IMR-90 (cell line): ENCODE data around the gene C21orf58. TPM values are rescaled to one million over a fixed set of nuclear protein-coding genes. Genes with fewer than 3 reads are reported as not detected.
A peak's percentile ranks its signal among the peaks of the same experiment; 100 is the strongest.

Experiments
- ATAC-seq: fragments of 200-7000 bp; cut with Tn5 transposase; 2 replicates; pipeline ENCODE4 v1.9.1; 2020; ENCODE audit warnings: low read depth, mild to moderate bottlenecking, moderate library complexity
- BruUV-seq: library from RNA; stranded (reverse); fragments of 400-500 nt; replicated peaks from 2 replicates; lab custom pipeline; 2021; lab: Mats Ljungman, UMichigan
- CTCF ChIA-PET: fragments of 300-600 bp; formaldehyde crosslinking; extraction: SDS; loops from one replicate; lab custom pipeline; 2021; ENCODE audit warnings: antibody characterized with exemption; lab: Yijun Ruan, JAX
- POLR2A ChIA-PET: fragments of 300-600 bp; sonication (Branson Sonifier 250); formaldehyde crosslinking; loops from one replicate; lab custom pipeline; 2022; ENCODE audit warnings: antibody characterized with exemption; ENCODE audit not compliant: unreplicated experiment; lab: Charles Lee
- DNase-seq: peaks from one replicate; pipeline ENCODE4 v3.0.0; 2013
- H2AFZ ChIP-seq: replicated peaks from 2 replicates; pipeline ENCODE3; 2013; ENCODE audit warnings: low read length, mild to moderate bottlenecking; ENCODE audit not compliant: poor library complexity
- H2AK5ac ChIP-seq: 2 replicates; pipeline ENCODE4 v1.6.1; 2013; ENCODE audit warnings: low read depth, low read length, inconsistent platforms
- H2AK9ac ChIP-seq: replicated peaks from 2 replicates; pipeline ENCODE3; 2013; ENCODE audit warnings: mild to moderate bottlenecking, low read depth, low read length, moderate library complexity; ENCODE audit not compliant: poor library complexity
- H2BK120ac ChIP-seq: 2 replicates; pipeline ENCODE4 v1.6.1; 2013; ENCODE audit warnings: low read depth, low read length, inconsistent platforms
- H2BK15ac ChIP-seq: 3 replicates; pipeline ENCODE4 v1.6.1; 2013; ENCODE audit warnings: low read depth, low read length, inconsistent platforms
- H2BK20ac ChIP-seq: 2 replicates; pipeline ENCODE4 v1.6.1; 2013; ENCODE audit warnings: low read depth, mild to moderate bottlenecking, inconsistent platforms, low read length, moderate library complexity
- H2BK5ac ChIP-seq: 2 replicates; pipeline ENCODE4 v1.6.1; 2013; ENCODE audit warnings: mild to moderate bottlenecking, low read depth, low read length, inconsistent platforms; ENCODE audit not compliant: poor library complexity, severe bottlenecking
- H3K14ac ChIP-seq: replicated peaks from 2 replicates; pipeline ENCODE4 v1.6.1; 2013; ENCODE audit warnings: low read depth, low read length, inconsistent platforms
- H3K18ac ChIP-seq: 2 replicates; pipeline ENCODE4 v1.6.1; 2013; ENCODE audit warnings: low read depth, low read length, control low read depth
- H3K23ac ChIP-seq: 2 replicates; pipeline ENCODE4 v1.6.1; 2013; ENCODE audit warnings: low read depth, low read length, inconsistent platforms
- H3K27ac ChIP-seq: 2 replicates; pipeline ENCODE4 v1.5.1; 2013; ENCODE audit warnings: mild to moderate bottlenecking, control low read depth, low read length; ENCODE audit not compliant: insufficient read depth
- H3K27me3 ChIP-seq: 2 replicates; pipeline ENCODE4 v1.6.1; 2013; ENCODE audit warnings: low read length; ENCODE audit not compliant: control insufficient read depth, insufficient read depth
- H3K36me3 ChIP-seq: 2 replicates; pipeline ENCODE4 v1.6.1; 2013; ENCODE audit warnings: low read length, mixed read lengths; ENCODE audit not compliant: control insufficient read depth, insufficient read depth
- H3K4ac ChIP-seq: 2 replicates; pipeline ENCODE4 v1.6.1; 2013; ENCODE audit warnings: low read depth, low read length, inconsistent platforms
- H3K4me1 ChIP-seq: 2 replicates; pipeline ENCODE4 v1.6.1; 2013; ENCODE audit warnings: low read length, mixed read lengths; ENCODE audit not compliant: control insufficient read depth, insufficient read depth
- H3K4me2 ChIP-seq: 2 replicates; pipeline ENCODE4 v1.6.1; 2013; ENCODE audit warnings: low read depth, mild to moderate bottlenecking, control low read depth, low read length, moderate library complexity
- H3K4me3 ChIP-seq: 2 replicates; pipeline ENCODE4 v1.5.1; 2013; ENCODE audit warnings: low read depth, mild to moderate bottlenecking, control low read depth, low read length, moderate library complexity; ENCODE audit not compliant: insufficient read depth
- H3K56ac ChIP-seq: 2 replicates; pipeline ENCODE4 v1.6.1; 2013; ENCODE audit warnings: low read length, inconsistent platforms; ENCODE audit not compliant: insufficient read depth; ENCODE audit errors: extremely low read depth
- H3K79me1 ChIP-seq, 2 experiments: 2 replicates each; pipeline ENCODE4 v1.6.1; 2013; ENCODE audit warnings: low read length in 2 of 2, inconsistent platforms in 1 of 2, low read depth in 1 of 2
- H3K9ac ChIP-seq: 2 replicates; pipeline ENCODE4 v1.6.1; 2013; ENCODE audit warnings: low read depth, low read length, control low read depth
- H3K9me1 ChIP-seq: 2 replicates; pipeline ENCODE4 v1.6.1; 2013; ENCODE audit warnings: low read length, inconsistent platforms; ENCODE audit not compliant: insufficient read depth
- H3K9me3 ChIP-seq: 2 replicates; pipeline ENCODE4 v1.6.1; 2013; ENCODE audit warnings: low read length; ENCODE audit not compliant: control insufficient read depth, insufficient read depth
- H4K20me1 ChIP-seq: 2 replicates; pipeline ENCODE4 v1.6.1; 2013; ENCODE audit warnings: low read length, inconsistent platforms; ENCODE audit not compliant: insufficient read depth
- H4K5ac ChIP-seq: 2 replicates; pipeline ENCODE4 v1.6.1; 2013; ENCODE audit warnings: mild to moderate bottlenecking, low read depth, low read length, control low read depth
- H4K8ac ChIP-seq, 2 experiments: 2 replicates each; pipeline ENCODE4 v1.6.1; 2013; ENCODE audit warnings: low read depth in 2 of 2, low read length in 2 of 2, control low read depth in 1 of 2, inconsistent platforms in 1 of 2
- H4K91ac ChIP-seq: 2 replicates; pipeline ENCODE4 v1.6.1; 2013; ENCODE audit warnings: low read depth, low read length, inconsistent platforms; ENCODE audit not compliant: insufficient read depth
- CEBPB ChIP-seq: IDR thresholded peaks from 2 replicates; pipeline ENCODE4 v1.6.1; 2012; ENCODE audit warnings: low read depth, low read length, improper control_type of control experiment
- CHD1 ChIP-seq: IDR thresholded peaks from 2 replicates; pipeline ENCODE4 v1.6.1; 2012; ENCODE audit warnings: low read depth, low read length, improper control_type of control experiment
- FOS ChIP-seq: fragments of 150-350 bp; IDR thresholded peaks from 2 replicates; pipeline ENCODE4 v1.6.1; 2016; ENCODE audit warnings: low read depth, low read length
- MAFK ChIP-seq: IDR thresholded peaks from 2 replicates; pipeline ENCODE4 v1.6.1; 2012; ENCODE audit warnings: low read depth, low read length, improper control_type of control experiment
- MAZ ChIP-seq: IDR thresholded peaks from 2 replicates; pipeline ENCODE4 v1.6.1; 2012; ENCODE audit warnings: low read depth, mild to moderate bottlenecking, low read length, improper control_type of control experiment, moderate library complexity, borderline replicate concordance
- MXI1 ChIP-seq: IDR thresholded peaks from 2 replicates; pipeline ENCODE4 v1.6.1; 2012; ENCODE audit warnings: low read depth, mild to moderate bottlenecking, low read length, moderate library complexity, borderline replicate concordance
- NFE2L2 ChIP-seq: fragments of 150-350 bp; IDR thresholded peaks from 2 replicates; pipeline ENCODE4 v1.6.1; 2016; ENCODE audit warnings: low read depth, mild to moderate bottlenecking, low read length
- POLR2A ChIP-seq: IDR thresholded peaks from 2 replicates; pipeline ENCODE4 v1.6.1; 2012; ENCODE audit warnings: mild to moderate bottlenecking, low read depth, low read length
- RAD21 ChIP-seq: IDR thresholded peaks from 2 replicates; pipeline ENCODE4 v1.6.1; 2012; ENCODE audit warnings: low read length, improper control_type of control experiment
- RFX5 ChIP-seq: IDR thresholded peaks from 2 replicates; pipeline ENCODE4 v1.8.0; 2012; ENCODE audit warnings: low read depth, mild to moderate bottlenecking, low read length, moderate library complexity
- SMC3 ChIP-seq: fragments of 150-350 bp; IDR thresholded peaks from 2 replicates; pipeline ENCODE4 v1.6.1; 2016; ENCODE audit warnings: low read depth, mild to moderate bottlenecking, antibody characterized with exemption, low read length, moderate library complexity
- WGBS, 2 experiments: methylation state at CpG; one replicate each; pipeline versions ENCODE4 v1.1.5 to v1.1.7; 2013; ENCODE audit warnings: missing lambda C conversion rate in 2 of 2; ENCODE audit not compliant: insufficient read length in 1 of 2; ENCODE audit errors: extremely low coverage in 2 of 2; 5-methylcytosine and 5-hydroxymethylcytosine counted together
- dilution Hi-C: fragments of 300-500 bp; cut with HindIII; formaldehyde crosslinking; loops from one replicate; pipeline ENCODE4 v1.14.3; 2018; ENCODE audit warnings: low sequenced_read_pairs; ENCODE audit not compliant: unreplicated experiment
- in situ Hi-C: fragments of 300-500 bp; cut with MboI; formaldehyde crosslinking; loops from 3 replicates; pipeline ENCODE4 v1.14.3; 2019; ENCODE audit warnings: low sequenced_read_pairs, inconsistent platforms, mixed read lengths
- intact Hi-C: fragments of 100-400 bp; cut with micrococcal nuclease; formaldehyde crosslinking; loops from 2 replicates; pipeline ENCODE4 v1.10.0; 2022
- polyA plus RNA-seq, 3 experiments: library from polyadenylated mRNA; depleted of rRNA; stranded (reverse); fragments of >200 nt; gene quantifications; 2 replicates each; pipeline ENCODE4 v1.2.3, GENCODE V29; 2012; ENCODE audit warnings: low replicate concordance in 1 of 3
- total RNA-seq: library from RNA; depleted of rRNA; stranded (reverse); fragments of >200 nt; gene quantifications from 2 replicates; pipeline ENCODE4 v1.2.3, GENCODE V29; 2012
- TF ChIP-seq, protein P1 (sequence below): fragments of 150-350 bp; IDR thresholded peaks from 2 replicates; pipeline ENCODE4 v1.6.1; 2017; ENCODE audit warnings: mild to moderate bottlenecking, antibody characterized with exemption, low read length, low read depth
- TF ChIP-seq, protein P2 (sequence below): conservative IDR thresholded peaks from 2 replicates; pipeline ENCODE4 v1.5.1; 2012; ENCODE audit warnings: mild to moderate bottlenecking, low read depth, low read length, improper control_type of control experiment
- TF ChIP-seq, protein P3 (sequence below): fragments of 150-350 bp; IDR thresholded peaks from 2 replicates; pipeline ENCODE4 v1.6.1; 2016; ENCODE audit warnings: low read depth, mild to moderate bottlenecking, low read length, moderate library complexity, borderline replicate concordance

Gene C21orf58
- total and polyA plus RNA-seq, 2 of the 4 experiments (the other 2 are of a cell fraction), result 2.7 to 6.2 TPM

DNA sequence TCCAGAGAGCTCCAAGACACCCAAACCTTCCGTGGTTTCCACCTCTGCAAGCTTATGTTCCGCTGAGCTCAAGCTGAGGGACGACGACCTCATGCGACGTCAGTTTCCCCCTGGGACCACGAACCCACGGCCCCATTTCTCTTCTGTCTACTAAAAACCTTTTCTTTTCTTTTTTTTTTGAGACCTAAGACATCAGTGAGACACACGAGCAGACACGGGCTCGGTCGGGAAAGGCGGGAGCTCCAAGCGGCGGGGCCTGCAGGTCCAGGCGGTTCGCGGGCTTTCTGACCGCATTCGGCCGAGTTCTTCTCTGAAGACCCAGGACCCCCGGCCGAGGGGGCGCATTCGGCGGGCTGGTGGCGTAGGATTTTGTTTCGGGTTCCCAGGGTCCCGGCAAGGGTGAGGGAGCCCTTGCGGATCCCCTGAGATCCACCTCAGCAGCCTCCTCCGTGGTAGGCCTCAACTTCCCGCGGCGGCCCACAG lies 402 bp downstream of the C21orf58 start:
- BruUV-seq, result no TSS peak

More for the DNA sequence above, 402 bp downstream of the C21orf58 start:
- peak overlapping the region; percentile 63 for H3K4me2 ChIP-seq
- in situ Hi-C loops (no loop called here), dilution Hi-C loops (no loop called here), intact Hi-C loops (loop anchor here (10.0 kb wide), 1 partner anchor 348 kb away; no protein-coding TSS in a partner anchor)
- H2AK5ac ChIP-seq, result peak overlapping the region; percentile 57
- peaks cover 25 to 61% of the 10 kb centered on the region in 2 experiments for H3K79me1 ChIP-seq
- peak overlapping the region; percentile 93 for H2AFZ ChIP-seq
- H3K18ac ChIP-seq, result no peak overlapping the region
- H3K56ac ChIP-seq, result peak overlapping the region; percentile 69
- H3K9ac ChIP-seq, result peak overlapping the region; percentile 54
- H2BK120ac ChIP-seq, result no peak overlapping the region
- peak overlapping the region; percentile 44 for H2BK5ac ChIP-seq
- H3K9me1 ChIP-seq, result peaks cover 10% of the 10 kb centered on the region; the same call in 1 of the 2 replicates
- POLR2A ChIA-PET, result no interaction called here
- no peak for TF ChIP-seq MAFK
- no peak for TF ChIP-seq RFX5
- no peak for TF ChIP-seq POLR2A
- no peak for TF ChIP-seq MAZ
- no peak for TF ChIP-seq FOS
- no peak for TF ChIP-seq RAD21
- no peak for TF ChIP-seq SMC3
- TF ChIP-seq CEBPB, result no peak
- TF ChIP-seq, protein P1, sequence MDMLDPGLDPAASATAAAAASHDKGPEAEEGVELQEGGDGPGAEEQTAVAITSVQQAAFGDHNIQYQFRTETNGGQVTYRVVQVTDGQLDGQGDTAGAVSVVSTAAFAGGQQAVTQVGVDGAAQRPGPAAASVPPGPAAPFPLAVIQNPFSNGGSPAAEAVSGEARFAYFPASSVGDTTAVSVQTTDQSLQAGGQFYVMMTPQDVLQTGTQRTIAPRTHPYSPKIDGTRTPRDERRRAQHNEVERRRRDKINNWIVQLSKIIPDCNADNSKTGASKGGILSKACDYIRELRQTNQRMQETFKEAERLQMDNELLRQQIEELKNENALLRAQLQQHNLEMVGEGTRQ, result no peak
- no peak for TF ChIP-seq NFE2L2
- TF ChIP-seq CHD1, result no peak
- TF ChIP-seq MXI1, result no peak
- TF ChIP-seq, protein P2, sequence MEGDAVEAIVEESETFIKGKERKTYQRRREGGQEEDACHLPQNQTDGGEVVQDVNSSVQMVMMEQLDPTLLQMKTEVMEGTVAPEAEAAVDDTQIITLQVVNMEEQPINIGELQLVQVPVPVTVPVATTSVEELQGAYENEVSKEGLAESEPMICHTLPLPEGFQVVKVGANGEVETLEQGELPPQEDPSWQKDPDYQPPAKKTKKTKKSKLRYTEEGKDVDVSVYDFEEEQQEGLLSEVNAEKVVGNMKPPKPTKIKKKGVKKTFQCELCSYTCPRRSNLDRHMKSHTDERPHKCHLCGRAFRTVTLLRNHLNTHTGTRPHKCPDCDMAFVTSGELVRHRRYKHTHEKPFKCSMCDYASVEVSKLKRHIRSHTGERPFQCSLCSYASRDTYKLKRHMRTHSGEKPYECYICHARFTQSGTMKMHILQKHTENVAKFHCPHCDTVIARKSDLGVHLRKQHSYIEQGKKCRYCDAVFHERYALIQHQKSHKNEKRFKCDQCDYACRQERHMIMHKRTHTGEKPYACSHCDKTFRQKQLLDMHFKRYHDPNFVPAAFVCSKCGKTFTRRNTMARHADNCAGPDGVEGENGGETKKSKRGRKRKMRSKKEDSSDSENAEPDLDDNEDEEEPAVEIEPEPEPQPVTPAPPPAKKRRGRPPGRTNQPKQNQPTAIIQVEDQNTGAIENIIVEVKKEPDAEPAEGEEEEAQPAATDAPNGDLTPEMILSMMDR, result no peak
- TF ChIP-seq, protein P3, sequence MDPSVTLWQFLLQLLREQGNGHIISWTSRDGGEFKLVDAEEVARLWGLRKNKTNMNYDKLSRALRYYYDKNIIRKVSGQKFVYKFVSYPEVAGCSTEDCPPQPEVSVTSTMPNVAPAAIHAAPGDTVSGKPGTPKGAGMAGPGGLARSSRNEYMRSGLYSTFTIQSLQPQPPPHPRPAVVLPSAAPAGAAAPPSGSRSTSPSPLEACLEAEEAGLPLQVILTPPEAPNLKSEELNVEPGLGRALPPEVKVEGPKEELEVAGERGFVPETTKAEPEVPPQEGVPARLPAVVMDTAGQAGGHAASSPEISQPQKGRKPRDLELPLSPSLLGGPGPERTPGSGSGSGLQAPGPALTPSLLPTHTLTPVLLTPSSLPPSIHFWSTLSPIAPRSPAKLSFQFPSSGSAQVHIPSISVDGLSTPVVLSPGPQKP, result no peak
- H3K4ac ChIP-seq, result peak overlapping the region; percentile 80
- CTCF ChIA-PET, result no interaction called here
- peak overlapping the region; percentile 97 for H2AK9ac ChIP-seq
- H2BK15ac ChIP-seq, result no peak overlapping the region
- WGBS, 2 experiments, result 1% methylated on average over 26 of the region's 34 CpGs; no CpG with 5 or more reads in 1 of the 2 experiments
- ATAC-seq, result no peak
- H3K36me3 ChIP-seq, result peaks cover 2% of the 10 kb centered on the region
- no peak overlapping the region for H2BK20ac ChIP-seq
- no peaks in the 10 kb centered on the region for H3K27me3 ChIP-seq
- H4K5ac ChIP-seq, result peak overlapping the region; percentile 19; the same call in 1 of the 2 replicates
- H3K23ac ChIP-seq, result peak overlapping the region; percentile 77
- peak overlapping the region; percentile 59; the same call in 1 of the 2 replicates for H3K27ac ChIP-seq
- H3K14ac ChIP-seq, result 0 out of 2 replicates have a peak overlapping the region, but pooled peaks have one; percentile 50
- H3K4me1 ChIP-seq, result peaks cover 11% of the 10 kb centered on the region
- peak overlapping the region; percentile 73 for H3K4me3 ChIP-seq
- H4K8ac ChIP-seq, result peak overlapping the region; percentile 57 to 78; a peak in 3 of 4 replicates
- peaks cover 13% of the 10 kb centered on the region for H4K20me1 ChIP-seq
- peak overlapping the region; percentile 53 for H4K91ac ChIP-seq
- no peaks in the 10 kb centered on the region for H3K9me3 ChIP-seq
- no peak for DNase-seq
